GM23248 (cell line): Measurements from ENCODE around the gene KRT80. TPM values are rescaled to one million over a fixed set of nuclear protein-coding genes. Genes with fewer than 3 reads are reported as not detected.

Source experiments
- DNase-seq: peaks from one replicate; pipeline ENCODE4 v3.0.0-alpha.2; 2015
- H2AFZ ChIP-seq: fragments of 200-600 bp; sonication (generic); 2 replicates; pipeline ENCODE4 v1.6.1; 2016; ENCODE audit warnings: antibody characterized with exemption
- H3F3A ChIP-seq: fragments of 200-600 bp; sonication (generic); 2 replicates; pipeline ENCODE4 v1.6.1; 2016; ENCODE audit warnings: mild to moderate bottlenecking, antibody characterized with exemption, mixed run types; ENCODE audit not compliant: insufficient read depth
- H3K27ac ChIP-seq: fragments of 200-600 bp; sonication (generic); 2 replicates; pipeline ENCODE4 v1.5.1; 2016; ENCODE audit warnings: mild to moderate bottlenecking
- H3K27me3 ChIP-seq: fragments of 200-600 bp; sonication (generic); replicated peaks from 2 replicates; pipeline ENCODE4 v1.6.1; 2016; ENCODE audit warnings: mild to moderate bottlenecking; ENCODE audit not compliant: insufficient read depth
- H3K36me3 ChIP-seq: fragments of 200-600 bp; sonication (generic); 2 replicates; pipeline ENCODE4 v1.6.1; 2016; ENCODE audit warnings: low read depth, mild to moderate bottlenecking
- H3K4me1 ChIP-seq: fragments of 200-600 bp; sonication (generic); 2 replicates; pipeline ENCODE4 v1.6.1; 2016; ENCODE audit warnings: mild to moderate bottlenecking; ENCODE audit not compliant: insufficient read depth
- H3K4me2 ChIP-seq: fragments of 200-600 bp; sonication (generic); one replicate; pipeline ENCODE4 v1.6.1; 2016; ENCODE audit warnings: mild to moderate bottlenecking; ENCODE audit not compliant: unreplicated experiment
- H3K4me3 ChIP-seq: fragments of 200-600 bp; sonication (generic); 2 replicates; pipeline ENCODE4 v1.5.1; 2016; ENCODE audit warnings: mild to moderate bottlenecking
- H3K79me2 ChIP-seq: fragments of 200-600 bp; sonication (generic); 2 replicates; pipeline ENCODE4 v1.6.1; 2016; ENCODE audit warnings: mild to moderate bottlenecking; ENCODE audit not compliant: insufficient read depth
- H3K9ac ChIP-seq: fragments of 200-600 bp; sonication (generic); 2 replicates; pipeline ENCODE4 v1.6.1; 2016; ENCODE audit warnings: mild to moderate bottlenecking
- H3K9me2 ChIP-seq: fragments of 200-600 bp; sonication (generic); 2 replicates; pipeline ENCODE4 v1.6.1; 2016; ENCODE audit warnings: mixed run types, mild to moderate bottlenecking, moderate library complexity; ENCODE audit not compliant: insufficient read depth
- H3K9me3 ChIP-seq: fragments of 200-600 bp; sonication (generic); one replicate; pipeline ENCODE4 v1.6.1; 2017; ENCODE audit warnings: low read depth
- H4K20me1 ChIP-seq: fragments of 200-600 bp; sonication (generic); 2 replicates; pipeline ENCODE4 v1.6.0; 2016; ENCODE audit not compliant: insufficient read depth
- EZH2 ChIP-seq: fragments of 200-600 bp; sonication (generic); IDR thresholded peaks from 2 replicates; pipeline ENCODE4 v1.6.1; 2018; ENCODE audit warnings: antibody characterized with exemption, mild to moderate bottlenecking; ENCODE audit not compliant: insufficient read depth, poor library complexity, severe bottlenecking
- EZH2phosphoT487 ChIP-seq: fragments of 200-600 bp; sonication (generic); IDR thresholded peaks from 2 replicates; pipeline ENCODE4 v1.6.1; 2018; ENCODE audit warnings: antibody characterized with exemption, moderate library complexity, mild to moderate bottlenecking, low read depth; ENCODE audit not compliant: insufficient read depth
- WGBS, 2 experiments: methylation state at CpG; one replicate each; pipeline ENCODE4 v1.1.6; 2015 to 2017; ENCODE audit warnings: low lambda C conversion rate in 2 of 2, low coverage in 1 of 2; ENCODE audit errors: missing lambda C conversion rate in 2 of 2; 5-methylcytosine and 5-hydroxymethylcytosine counted together
- in situ Hi-C: fragments of 300-500 bp; cut with MboI; formaldehyde crosslinking; loops from 2 replicates; pipeline ENCODE4 v1.15.0; 2020
- polyA plus RNA-seq: library from polyadenylated mRNA; unstranded; fragments of >200 nt; fragmentation: Nextera tagmentation; extraction: Ambion mirVana; gene quantifications from 2 replicates; pipeline ENCODE4 v1.2.1, GENCODE V29; 2016
- total RNA-seq: library from RNA; depleted of rRNA; stranded (reverse); fragments of >200 nt; shearing (Covaris generic); gene quantifications from 2 replicates; pipeline ENCODE4 v1.2.3, GENCODE V29; 2014

KRT80 gene
- total and polyA plus RNA-seq, 2 experiments from 2014 or later, result 0.65 to 1.3 TPM

DNA sequence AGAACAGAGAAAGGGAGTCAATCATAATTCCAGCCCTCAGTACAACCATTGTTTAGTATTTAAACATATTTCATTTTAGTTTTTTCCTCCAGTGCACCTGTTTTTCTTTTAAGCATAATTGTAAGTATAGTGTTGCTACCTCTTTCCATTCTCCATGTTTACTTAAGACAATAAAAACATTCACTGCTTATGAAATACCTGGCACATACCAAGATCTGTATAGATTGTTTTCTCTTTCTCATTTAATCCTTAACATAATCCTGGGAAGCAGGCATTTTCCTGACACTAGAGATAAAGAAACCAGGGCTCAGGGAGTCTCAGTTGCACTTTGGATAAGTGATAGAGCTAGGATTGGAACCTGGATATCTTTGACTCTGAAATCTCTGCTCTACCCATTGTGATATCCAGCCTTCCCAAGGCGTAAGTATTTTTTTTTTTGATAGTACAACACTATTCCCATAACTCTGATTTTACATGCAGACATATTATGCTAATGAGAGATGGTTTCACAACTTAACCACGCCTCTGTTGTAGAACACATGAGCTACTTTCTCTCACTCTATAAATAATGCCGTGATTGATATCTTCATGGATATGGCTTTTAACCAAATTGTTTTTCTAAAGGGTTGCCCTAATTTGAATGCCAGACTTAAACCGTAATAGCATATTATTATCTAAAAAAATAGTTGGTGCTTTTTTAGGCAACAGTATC, 29.4 kb upstream of the KRT80 start:
- Histone ChIP-seq H3F3A (peaks cover 31% of the 10 kb centered on the region), H3K27me3 (no peaks in the 10 kb centered on the region), H3K4me2 (no peak overlapping the region), H2AFZ (no peak overlapping the region), H3K36me3 (no peaks in the 10 kb centered on the region), H3K9me2 (no peaks in the 10 kb centered on the region), H3K9ac (no peak overlapping the region), H3K9me3 (no peaks in the 10 kb centered on the region), H3K4me3 (no peak overlapping the region), H4K20me1 (no peaks in the 10 kb centered on the region), H3K4me1 (peaks cover 16% of the 10 kb centered on the region), H3K27ac (no peak overlapping the region), H3K79me2 (no peaks in the 10 kb centered on the region)
- 49 to 60% methylated on average over 4 of the region's 4 CpGs for WGBS, 2 experiments
- TF ChIP-seq EZH2phosphoT487 (no peak), EZH2 (no peak)
- in situ Hi-C loops, result no loop called here
- no peak for DNase-seq

DNA sequence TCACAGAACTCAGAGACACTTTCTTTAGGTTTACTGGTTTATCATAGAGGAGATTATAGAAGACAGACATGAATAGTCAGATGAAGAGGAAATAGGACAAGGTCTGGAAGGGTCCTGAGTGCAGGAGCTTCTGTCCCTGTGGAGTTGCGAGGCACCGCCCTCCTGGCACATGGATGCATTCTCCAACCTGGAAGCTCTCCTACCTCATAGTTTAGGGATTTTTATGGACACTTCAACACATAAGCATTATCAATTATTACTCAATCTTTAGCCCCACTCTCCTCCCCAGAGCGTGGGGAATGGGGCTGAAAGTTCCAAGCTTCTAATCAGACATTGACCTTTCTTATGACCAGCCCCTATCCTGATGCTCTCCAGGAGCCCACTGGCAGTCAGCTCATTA, 28.7 kb upstream of the KRT80 start:
- Histone ChIP-seq H3K4me3 (no peak overlapping the region), H3K4me1 (peaks cover 16% of the 10 kb centered on the region), H3K9me2 (no peaks in the 10 kb centered on the region), H2AFZ (no peak overlapping the region), H3K79me2 (no peaks in the 10 kb centered on the region), H3K27me3 (no peaks in the 10 kb centered on the region), H3K36me3 (no peaks in the 10 kb centered on the region), H3F3A (peaks cover 31% of the 10 kb centered on the region), H3K9me3 (no peaks in the 10 kb centered on the region), H4K20me1 (no peaks in the 10 kb centered on the region), H3K27ac (no peak overlapping the region), H3K9ac (no peak overlapping the region), H3K4me2 (no peak overlapping the region)
- in situ Hi-C loops, result no loop called here
- DNase-seq, result no peak
- TF ChIP-seq EZH2, result no peak
- no peak for TF ChIP-seq EZH2phosphoT487
- WGBS, 2 experiments, result 78 to 83% methylated on average over 3 of the region's 3 CpGs

DNA sequence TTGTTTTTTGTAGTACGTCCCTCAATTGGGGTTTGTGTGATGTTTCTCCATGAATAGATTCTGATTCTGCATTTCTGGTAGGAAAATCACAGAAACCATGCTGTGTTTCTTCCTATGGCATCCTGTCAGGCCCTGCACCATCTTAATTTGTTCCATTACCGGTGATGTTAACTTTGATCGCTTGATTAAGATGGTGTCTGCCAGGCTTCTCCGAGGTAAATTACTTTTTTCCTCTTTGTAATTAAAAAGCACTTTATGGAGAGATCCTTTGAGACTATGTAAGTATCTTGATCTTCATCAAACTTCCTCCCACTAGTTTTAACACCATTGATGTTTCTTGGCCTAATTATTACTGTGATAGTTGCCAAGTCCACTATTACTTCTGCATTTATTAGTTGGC, 26.2 kb upstream of the KRT80 start:
- TF ChIP-seq EZH2phosphoT487 (no peak), EZH2 (no peak)
- no peaks in the 10 kb centered on the region for H4K20me1 ChIP-seq
- H3K79me2 ChIP-seq, result no peaks in the 10 kb centered on the region
- no peak overlapping the region for H3K4me3 ChIP-seq
- no peaks in the 10 kb centered on the region for H3K9me2 ChIP-seq
- no peaks in the 10 kb centered on the region for H3K36me3 ChIP-seq
- in situ Hi-C loops, result no loop called here
- H3K27ac ChIP-seq, result no peak overlapping the region
- H3K27me3 ChIP-seq, result no peaks in the 10 kb centered on the region
- H3K4me1 ChIP-seq, result peaks cover 11% of the 10 kb centered on the region
- no peak overlapping the region for H3K9ac ChIP-seq
- H3F3A ChIP-seq, result peaks cover 16% of the 10 kb centered on the region
- no peaks in the 10 kb centered on the region for H3K9me3 ChIP-seq
- no peak overlapping the region for H2AFZ ChIP-seq
- DNase-seq, result no peak
- H3K4me2 ChIP-seq, result no peak overlapping the region
- 87 to 93% methylated on average over 4 of the region's 4 CpGs for WGBS, 2 experiments

DNA sequence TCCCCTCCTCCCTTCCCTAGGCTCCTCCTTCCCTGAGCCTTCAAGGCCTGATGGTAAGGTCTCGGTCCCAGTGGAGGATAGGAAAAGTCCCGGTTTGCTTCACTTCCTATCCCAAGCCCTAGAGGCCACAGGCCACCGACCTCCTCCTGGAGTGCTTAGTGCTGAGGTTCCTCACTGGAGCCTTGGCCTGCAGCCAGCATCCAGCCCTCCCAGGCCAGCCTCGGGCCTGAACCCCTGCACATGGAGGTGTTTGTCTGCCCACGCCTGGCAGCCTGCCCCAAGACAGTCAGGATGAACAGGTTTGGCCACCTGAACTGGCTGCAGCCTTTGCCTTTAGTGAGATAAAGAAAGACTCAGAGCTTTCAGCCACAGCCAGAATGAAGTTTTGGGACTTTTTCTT, 25.4 kb upstream of the KRT80 start:
- Histone ChIP-seq H3K9me3 (no peaks in the 10 kb centered on the region), H3K27me3 (no peaks in the 10 kb centered on the region), H3F3A (peaks cover 8% of the 10 kb centered on the region), H4K20me1 (no peaks in the 10 kb centered on the region), H3K27ac (no peak overlapping the region), H3K79me2 (no peaks in the 10 kb centered on the region), H3K4me3 (no peak overlapping the region), H3K4me1 (peaks cover 10% of the 10 kb centered on the region), H2AFZ (no peak overlapping the region), H3K36me3 (no peaks in the 10 kb centered on the region), H3K4me2 (no peak overlapping the region), H3K9me2 (no peaks in the 10 kb centered on the region), H3K9ac (no peak overlapping the region)
- no peak for TF ChIP-seq EZH2
- no peak for TF ChIP-seq EZH2phosphoT487
- WGBS, 2 experiments, result 58% methylated on average over 5 of the region's 5 CpGs
- in situ Hi-C loops, result no loop called here
- DNase-seq, result no peak

DNA sequence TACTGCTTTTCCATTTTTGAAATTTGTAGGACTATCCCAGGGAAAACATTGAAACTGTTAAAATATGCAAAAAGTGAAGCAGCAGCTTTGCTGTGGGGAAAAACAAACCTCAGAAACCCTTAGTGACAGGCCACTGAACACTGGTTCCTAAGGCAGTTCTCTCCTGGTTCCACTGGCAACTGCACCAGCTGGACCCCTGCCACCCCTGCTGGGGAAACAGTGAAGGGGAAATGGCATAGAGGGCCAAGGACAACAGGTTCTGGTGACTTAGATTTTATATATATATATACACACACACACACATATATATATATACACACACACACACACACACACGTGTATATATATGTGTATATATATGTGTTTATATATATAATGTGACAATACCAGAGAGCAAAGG, 25.0 kb upstream of the KRT80 start:
- H3K9ac ChIP-seq, result no peak overlapping the region
- DNase-seq, result no peak
- no peaks in the 10 kb centered on the region for H4K20me1 ChIP-seq
- no peaks in the 10 kb centered on the region for H3K27me3 ChIP-seq
- in situ Hi-C loops, result no loop called here
- peaks cover 8% of the 10 kb centered on the region for H3F3A ChIP-seq
- H3K27ac ChIP-seq, result no peak overlapping the region
- TF ChIP-seq EZH2 (no peak), EZH2phosphoT487 (no peak)
- no peak overlapping the region for H3K4me2 ChIP-seq
- no peaks in the 10 kb centered on the region for H3K79me2 ChIP-seq
- 26 to 43% methylated on average over 1 of the region's 1 CpG for WGBS, 2 experiments
- H3K9me3 ChIP-seq, result no peaks in the 10 kb centered on the region
- no peak overlapping the region for H3K4me3 ChIP-seq
- peaks cover 8% of the 10 kb centered on the region for H3K4me1 ChIP-seq
- H3K9me2 ChIP-seq, result no peaks in the 10 kb centered on the region
- no peaks in the 10 kb centered on the region for H3K36me3 ChIP-seq
- H2AFZ ChIP-seq, result no peak overlapping the region
